ENCODE results near the gene SEZ6L2.

DNA sequence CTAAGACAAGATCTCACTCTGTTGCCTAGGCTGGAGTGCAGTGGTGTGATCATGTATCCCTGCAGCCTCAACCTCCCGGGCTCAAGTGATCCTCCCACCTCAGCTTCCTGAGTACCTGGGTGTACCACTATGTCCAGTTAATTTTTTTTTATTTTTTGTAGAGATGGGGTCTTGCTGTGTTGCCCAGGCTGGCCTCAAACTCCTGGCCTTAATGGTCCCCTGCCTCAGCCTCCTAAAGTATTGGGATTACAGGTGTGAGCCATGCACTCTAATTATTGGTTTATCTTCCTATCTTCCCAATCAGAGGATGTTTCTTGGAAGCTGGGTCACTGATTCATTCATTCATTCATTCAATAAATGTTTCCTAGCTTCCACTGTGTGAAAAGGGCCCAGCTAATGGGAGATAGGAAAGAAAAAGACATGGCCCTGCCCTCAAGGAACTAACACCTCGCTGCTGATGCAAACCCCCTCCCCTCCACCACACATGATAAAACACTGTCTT, 9.4 kb upstream of the SEZ6L2 start:
- TF ChIP-seq, protein P1, sequence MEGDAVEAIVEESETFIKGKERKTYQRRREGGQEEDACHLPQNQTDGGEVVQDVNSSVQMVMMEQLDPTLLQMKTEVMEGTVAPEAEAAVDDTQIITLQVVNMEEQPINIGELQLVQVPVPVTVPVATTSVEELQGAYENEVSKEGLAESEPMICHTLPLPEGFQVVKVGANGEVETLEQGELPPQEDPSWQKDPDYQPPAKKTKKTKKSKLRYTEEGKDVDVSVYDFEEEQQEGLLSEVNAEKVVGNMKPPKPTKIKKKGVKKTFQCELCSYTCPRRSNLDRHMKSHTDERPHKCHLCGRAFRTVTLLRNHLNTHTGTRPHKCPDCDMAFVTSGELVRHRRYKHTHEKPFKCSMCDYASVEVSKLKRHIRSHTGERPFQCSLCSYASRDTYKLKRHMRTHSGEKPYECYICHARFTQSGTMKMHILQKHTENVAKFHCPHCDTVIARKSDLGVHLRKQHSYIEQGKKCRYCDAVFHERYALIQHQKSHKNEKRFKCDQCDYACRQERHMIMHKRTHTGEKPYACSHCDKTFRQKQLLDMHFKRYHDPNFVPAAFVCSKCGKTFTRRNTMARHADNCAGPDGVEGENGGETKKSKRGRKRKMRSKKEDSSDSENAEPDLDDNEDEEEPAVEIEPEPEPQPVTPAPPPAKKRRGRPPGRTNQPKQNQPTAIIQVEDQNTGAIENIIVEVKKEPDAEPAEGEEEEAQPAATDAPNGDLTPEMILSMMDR (IDR thresholded peaks at IDR 0.05) = no peak
- no peak for TF ChIP-seq POLR2A (IDR thresholded peaks at IDR 0.05)
